ENCODE data around the gene CRB3.
"Not testable (repeated sequence)": the region's sequence is repeated elsewhere in the genome, so short reads cannot be mapped to it uniquely, and the experiment has no call there.

CRB3 gene

GRCh38 chr19:6508028-6508771 lies 44.1 kb downstream of the CRB3 start:
- not testable (repeated sequence) for H3K27me3 Mint-ChIP-seq; ATAC-seq; H3K4me1 Mint-ChIP-seq; H3K36me3 Mint-ChIP-seq (ENCODE audit: low read depth); H3K4me3 Mint-ChIP-seq; H3K9me3 Mint-ChIP-seq; H3K27ac Mint-ChIP-seq; DNase-seq

DNA sequence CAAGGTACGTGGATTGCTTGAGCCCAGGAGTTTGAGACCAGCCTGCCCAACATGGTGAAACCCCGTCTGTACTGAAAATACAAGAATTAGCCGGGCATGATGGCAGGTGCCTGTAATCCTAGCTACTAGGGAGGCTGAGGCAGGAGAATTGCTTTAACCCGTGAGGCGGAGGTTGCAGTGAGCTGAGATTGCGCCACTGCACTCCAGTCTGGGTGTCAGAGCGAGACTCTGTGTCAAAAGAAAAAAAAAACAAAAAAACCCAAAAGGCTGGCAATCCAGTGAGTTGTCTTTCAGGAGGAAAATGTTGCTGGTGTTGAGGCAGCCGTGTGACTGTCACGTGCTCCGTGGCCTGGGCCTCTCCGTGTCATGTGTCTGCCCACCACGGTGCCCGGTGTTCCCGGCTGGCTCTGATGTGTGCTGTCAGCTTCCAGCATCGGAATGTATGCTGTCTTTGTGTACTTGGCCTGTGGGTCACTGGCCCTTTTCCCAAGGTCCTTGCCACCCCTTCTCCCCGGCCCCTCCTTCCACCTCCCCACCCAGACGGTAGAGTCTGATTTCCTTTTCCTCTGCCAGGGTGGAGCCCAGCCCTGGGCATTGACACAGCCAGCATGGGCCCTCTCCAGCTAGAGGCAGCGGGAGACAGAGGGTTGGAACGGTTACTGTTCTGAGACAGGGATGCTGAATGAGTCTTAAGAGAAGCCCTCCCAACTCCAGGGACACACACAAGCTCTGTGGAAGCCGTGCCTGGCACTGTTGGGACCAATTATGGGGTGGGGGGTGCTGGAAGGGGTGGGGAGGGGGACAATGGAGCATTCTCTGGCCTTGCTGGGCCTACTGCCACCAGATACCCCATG lies 45.3 kb downstream of the CRB3 start:
- no peaks in the 10 kb centered on the region for H3K4me1 Mint-ChIP-seq
- H3K27me3 Mint-ChIP-seq, result no peaks in the 10 kb centered on the region
- H3K4me3 Mint-ChIP-seq, result no peak overlapping the region
- H3K27ac Mint-ChIP-seq, result no peak overlapping the region
- H3K36me3 Mint-ChIP-seq (ENCODE audit: low read depth), result no peaks in the 10 kb centered on the region
- H3K9me3 Mint-ChIP-seq, result no peaks in the 10 kb centered on the region
- ATAC-seq (no peak), DNase-seq (no peak)

DNA sequence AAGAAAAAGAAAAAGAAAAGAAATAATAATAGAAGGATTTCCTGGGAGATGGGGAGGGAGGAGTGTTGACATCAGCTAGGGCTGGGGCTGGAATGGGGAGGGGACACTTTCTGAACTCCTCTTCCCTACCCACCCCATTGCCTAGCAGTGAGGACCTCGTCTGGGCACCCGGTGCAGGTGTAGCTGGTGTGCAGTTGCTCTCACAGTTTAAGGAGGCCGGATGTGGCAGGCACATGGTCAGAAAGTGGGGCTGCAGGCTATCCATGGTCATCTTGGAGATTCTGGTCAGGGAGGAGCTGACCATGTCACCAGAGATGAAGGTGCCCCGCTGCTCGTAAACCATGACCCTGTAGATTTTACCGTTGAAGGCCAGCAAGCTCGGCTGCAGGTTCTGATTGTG lies 46.5 kb downstream of the CRB3 start:
- H3K9me3 Mint-ChIP-seq, result no peaks in the 10 kb centered on the region
- H3K27ac Mint-ChIP-seq, result no peak overlapping the region
- no peak overlapping the region for H3K4me3 Mint-ChIP-seq
- H3K4me1 Mint-ChIP-seq, result peaks cover 2% of the 10 kb centered on the region
- ATAC-seq (no peak), DNase-seq (no peak)
- H3K27me3 Mint-ChIP-seq, result no peaks in the 10 kb centered on the region
- no peaks in the 10 kb centered on the region for H3K36me3 Mint-ChIP-seq (ENCODE audit: low read depth)

GRCh38 chr19:6514089-6514488 lies 50.0 kb downstream of the CRB3 start:
- no peaks in the 10 kb centered on the region for H3K27me3 Mint-ChIP-seq
- H3K27ac Mint-ChIP-seq, result no peak overlapping the region
- ATAC-seq (no peak), DNase-seq (no peak)
- no peak overlapping the region for H3K4me3 Mint-ChIP-seq
- H3K4me1 Mint-ChIP-seq, result peaks cover 30% of the 10 kb centered on the region
- H3K36me3 Mint-ChIP-seq (ENCODE audit: low read depth), result no peaks in the 10 kb centered on the region
- H3K9me3 Mint-ChIP-seq, result no peaks in the 10 kb centered on the region

GRCh38 chr19:6514926-6515544 lies 51.0 kb downstream of the CRB3 start:
- Mint-ChIP-seq H3K27me3 (peaks cover under 1% of the 10 kb centered on the region), H3K4me3 (no peak overlapping the region), H3K36me3 (ENCODE audit: low read depth) (no peaks in the 10 kb centered on the region), H3K4me1 (peaks cover 39% of the 10 kb centered on the region), H3K9me3 (no peaks in the 10 kb centered on the region), H3K27ac (no peak overlapping the region)
- no peak for ATAC-seq
- no peak for DNase-seq

DNA sequence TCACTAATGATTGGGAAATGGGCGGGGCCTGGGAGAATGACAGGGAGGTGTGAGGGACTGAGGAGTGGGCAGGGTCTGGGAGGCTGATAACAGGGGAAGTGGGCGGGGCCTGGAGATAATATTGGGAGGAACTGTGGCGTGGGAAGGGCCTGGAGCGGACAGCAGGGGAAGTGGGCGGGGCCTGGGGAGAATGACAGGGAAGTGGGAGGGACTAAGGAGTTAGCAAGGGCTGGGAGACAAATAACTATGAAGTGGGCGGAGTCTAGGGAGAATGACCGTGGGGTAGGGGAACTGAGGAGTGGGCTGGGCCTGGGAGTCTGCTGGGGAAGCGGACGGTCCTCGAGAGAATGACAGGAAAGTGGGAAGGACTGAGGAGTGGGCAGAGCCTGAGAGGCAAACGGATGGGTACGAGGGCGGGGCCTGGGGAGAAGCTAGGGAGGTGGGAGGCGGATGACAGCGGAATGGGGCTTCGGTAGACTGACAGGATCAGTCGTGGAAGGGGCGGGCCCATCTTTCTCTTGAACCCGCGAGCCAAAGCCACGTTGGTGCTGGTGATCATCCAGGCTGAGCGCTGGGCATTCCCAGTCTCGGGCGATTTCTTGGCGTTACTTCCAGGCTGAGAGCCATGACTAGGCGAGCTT lies 52.1 kb downstream of the CRB3 start:
- peak overlapping the region; percentile 98 for H3K4me3 Mint-ChIP-seq
- peak; percentile 81 for DNase-seq
- ATAC-seq, result peak; percentile 51

More for the DNA sequence above, 52.1 kb downstream of the CRB3 start:
- peaks cover 2% of the 10 kb centered on the region for H3K27me3 Mint-ChIP-seq
- no peaks in the 10 kb centered on the region for H3K36me3 Mint-ChIP-seq (ENCODE audit: low read depth)
- no peaks in the 10 kb centered on the region for H3K9me3 Mint-ChIP-seq
- H3K27ac Mint-ChIP-seq, result peak overlapping the region; percentile 76
- H3K4me1 Mint-ChIP-seq, result peaks cover 46% of the 10 kb centered on the region

Data from activated naive CD8-positive, alpha-beta T cell treated with anti-CD3 and anti-CD28 coated beads, Interleukin-2, amount 50 U/mL, for 24 hours (primary cell).